Stimulated activated effector memory CD8-positive, alpha-beta T cell treated with anti-CD3 and anti-CD28 coated beads, Interleukin-12 subunit alpha, Interleukin-12 subunit beta, amount 100 ng/mL, for 72 hours (primary cell): Measurements from ENCODE around the gene IRF7.
A peak's percentile ranks its signal among the peaks of the same experiment; 100 is the strongest.
"Not testable (repeated sequence)": the region's sequence is repeated elsewhere in the genome, so short reads cannot be mapped to it uniquely, and the experiment has no call there.

Source experiments
- ATAC-seq: fragments of 150-1000 bp; cut with Tn5 transposase; 2 replicates; pipeline ENCODE4 v1.10.0; 2021
- DNase-seq, 2 donors: peaks; one replicate each; pipeline ENCODE4 v3.0.0; 2021 to 2022; ENCODE audit warnings: low spot score in 2 of 2
- H3K27ac Mint-ChIP-seq: one replicate; pipeline ENCODE4 v1.8.0; 2022; ENCODE audit warnings: mild to moderate bottlenecking, mixed read lengths
- H3K36me3 Mint-ChIP-seq: one replicate; pipeline ENCODE4 v1.8.0; 2022; ENCODE audit warnings: mild to moderate bottlenecking, mixed read lengths
- H3K4me1 Mint-ChIP-seq: one replicate; pipeline ENCODE4 v1.8.0; 2022; ENCODE audit warnings: mixed read lengths
- H3K4me3 Mint-ChIP-seq: one replicate; pipeline ENCODE4 v1.8.0; 2022; ENCODE audit warnings: mild to moderate bottlenecking, mixed read lengths
- H3K9me3 Mint-ChIP-seq: one replicate; pipeline ENCODE4 v1.8.0; 2022; ENCODE audit warnings: mixed read lengths

IRF7 gene

GRCh38 chr11:615504-616319 is at the start of gene IRF7:
IRF7 (minus strand) TSS chr11:615950; CDS start chr11:615364, 586 bp downstream.
- no peaks in the 10 kb centered on the region for H3K9me3 Mint-ChIP-seq
- peaks cover 59% of the 10 kb centered on the region for H3K36me3 Mint-ChIP-seq
- ATAC-seq (peak; percentile 85), DNase-seq (peak; percentile 81 to 96)
- H3K27ac Mint-ChIP-seq, result peak within 1 kb of the TSS; percentile 87
- peak within 1 kb of the TSS; percentile 74 for H3K4me3 Mint-ChIP-seq
- H3K4me1 Mint-ChIP-seq, result peaks cover 41% of the 10 kb centered on the region

GRCh38 chr11:665062-665703 is 49.4 kb upstream of the IRF7 start:
- peak overlapping the region; percentile 40 for H3K27ac Mint-ChIP-seq
- H3K36me3 Mint-ChIP-seq, result peaks cover 49% of the 10 kb centered on the region
- ATAC-seq (no peak), DNase-seq (no peak)
- H3K4me3 Mint-ChIP-seq, result no peak overlapping the region
- H3K4me1 Mint-ChIP-seq, result peaks cover 7% of the 10 kb centered on the region
- no peaks in the 10 kb centered on the region for H3K9me3 Mint-ChIP-seq

- no peaks in the 10 kb centered on the region for H3K9me3 Mint-ChIP-seq
- ATAC-seq (peak; percentile 67), DNase-seq (peak in 1 of 2 donors; percentile 66)
- no peak overlapping the region for H3K4me3 Mint-ChIP-seq
- H3K4me1 Mint-ChIP-seq, result peaks cover 7% of the 10 kb centered on the region
- peak overlapping the region; percentile 50 for H3K27ac Mint-ChIP-seq
- H3K36me3 Mint-ChIP-seq, result peaks cover 57% of the 10 kb centered on the region
These were observed 47.0 kb upstream of the IRF7 start for GRCh38 chr11:662689-663274.

- Mint-ChIP-seq H3K27ac (no peak overlapping the region), H3K9me3 (no peaks in the 10 kb centered on the region), H3K4me1 (peaks cover 7% of the 10 kb centered on the region), H3K36me3 (peaks cover 53% of the 10 kb centered on the region), H3K4me3 (no peak overlapping the region)
- DNase-seq (no peak), ATAC-seq (no peak)
These were observed 45.1 kb upstream of the IRF7 start for GRCh38 chr11:660681-661444.

GRCh38 chr11:660281-660680 is 44.5 kb upstream of the IRF7 start:
- Mint-ChIP-seq H3K4me3 (no peak overlapping the region), H3K36me3 (peaks cover 49% of the 10 kb centered on the region), H3K4me1 (peaks cover 7% of the 10 kb centered on the region), H3K9me3 (no peaks in the 10 kb centered on the region), H3K27ac (no peak overlapping the region)
- DNase-seq (no peak), ATAC-seq (no peak)

DNA sequence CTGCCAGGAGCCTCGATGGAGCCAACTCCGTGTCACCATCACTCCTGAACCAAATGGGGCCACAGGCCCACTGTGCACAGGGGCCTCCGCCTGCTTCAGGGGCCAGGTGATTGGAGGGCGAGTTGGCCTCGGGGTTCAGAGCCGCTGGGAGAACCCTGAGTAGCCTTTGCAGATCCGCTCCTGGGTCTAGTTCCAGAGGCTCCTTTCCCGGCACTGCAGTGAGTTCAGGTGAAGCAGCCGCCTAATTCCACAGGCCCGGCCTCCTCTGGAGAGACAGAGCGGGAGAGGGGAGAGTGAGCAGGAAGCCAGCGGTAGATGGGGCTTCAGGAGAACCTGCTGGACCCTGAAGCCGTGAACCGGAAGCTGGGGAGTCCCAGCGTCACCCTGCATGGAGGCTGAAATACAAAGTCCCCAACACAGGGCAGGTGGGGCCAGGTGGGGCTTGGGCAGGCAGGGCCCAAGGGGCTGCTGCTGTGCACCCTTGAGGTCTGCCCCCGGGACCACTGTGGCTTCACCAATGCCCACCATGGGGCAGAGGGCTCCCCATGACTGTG is 43.9 kb upstream of the IRF7 start:
- DNase-seq (no peak), ATAC-seq (no peak)
- Mint-ChIP-seq H3K9me3 (no peaks in the 10 kb centered on the region), H3K27ac (no peak overlapping the region), H3K4me3 (no peak overlapping the region), H3K4me1 (peaks cover 7% of the 10 kb centered on the region), H3K36me3 (peaks cover 54% of the 10 kb centered on the region)

DNA sequence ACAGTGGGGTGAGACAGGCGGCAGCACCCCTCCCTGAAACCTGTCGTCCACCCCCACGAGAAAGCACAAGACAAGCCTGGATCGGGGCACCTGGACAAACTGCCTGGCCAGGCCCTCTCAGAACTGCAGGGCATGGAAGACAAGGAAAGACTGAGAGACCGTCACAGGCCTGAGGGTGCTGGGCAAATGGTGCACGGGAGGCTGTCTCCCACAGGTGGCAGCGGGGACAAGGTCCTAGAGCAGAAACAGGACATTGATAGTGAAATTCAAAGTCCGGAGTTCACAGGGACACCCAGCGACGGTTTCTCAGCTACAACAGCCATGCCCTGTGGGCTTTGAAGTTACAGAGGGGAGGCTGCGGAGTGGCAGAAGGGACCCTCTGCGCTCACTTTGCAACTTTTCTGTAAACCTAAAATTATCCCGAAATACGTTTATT is 42.0 kb upstream of the IRF7 start:
- ATAC-seq, result no peak
- Mint-ChIP-seq H3K36me3 (peaks cover 53% of the 10 kb centered on the region), H3K9me3 (no peaks in the 10 kb centered on the region), H3K4me1 (peaks cover 4% of the 10 kb centered on the region), H3K4me3 (no peak overlapping the region), H3K27ac (no peak overlapping the region)
- no peak for DNase-seq

DNA sequence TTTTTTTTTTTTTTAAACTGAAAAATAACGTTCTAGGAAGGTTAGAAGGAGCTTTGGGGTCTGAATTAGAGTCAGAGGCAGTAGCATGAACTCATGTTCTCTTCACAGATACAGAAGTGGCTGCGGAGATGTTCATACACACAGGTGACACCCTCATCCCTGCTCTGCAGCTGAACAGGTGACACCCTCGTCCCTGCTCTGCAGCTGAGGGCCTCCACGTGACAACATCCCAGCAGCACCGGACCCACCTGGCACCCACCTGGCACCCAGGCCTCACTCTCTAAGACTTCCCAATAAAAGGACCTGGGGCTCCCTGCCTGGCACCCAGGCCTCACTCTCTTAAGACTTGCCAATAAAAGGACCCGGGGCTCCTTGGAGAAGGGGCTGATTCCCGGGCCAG is 41.1 kb upstream of the IRF7 start:
- H3K4me1 Mint-ChIP-seq, result no peaks in the 10 kb centered on the region
- no peak for ATAC-seq

DNA sequence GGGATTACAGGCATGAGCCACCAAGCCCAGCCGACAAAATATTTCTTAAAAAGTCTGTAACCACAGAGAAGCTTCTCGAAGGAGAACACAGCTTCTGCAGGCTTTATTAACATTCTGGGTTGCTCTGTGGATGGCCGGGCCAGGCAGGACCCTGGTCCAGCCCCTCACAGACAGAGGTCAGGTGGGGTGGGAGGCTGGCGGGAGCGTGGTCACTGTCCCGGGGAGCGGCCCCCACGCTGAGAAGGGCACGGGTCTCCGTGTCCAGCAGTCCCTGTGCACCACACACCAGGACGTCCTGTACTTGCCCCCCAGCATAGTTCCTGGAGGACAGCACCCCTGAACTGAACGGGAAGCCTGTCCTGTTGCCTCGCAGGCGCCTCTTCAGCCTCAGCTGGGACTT is 40.7 kb upstream of the IRF7 start:
- Mint-ChIP-seq H3K27ac (no peak overlapping the region), H3K36me3 (peaks cover 56% of the 10 kb centered on the region), H3K9me3 (no peaks in the 10 kb centered on the region), H3K4me3 (no peak overlapping the region), H3K4me1 (no peaks in the 10 kb centered on the region)
- no peak for DNase-seq
- no peak for ATAC-seq

More for the DNA sequence above, 41.1 kb upstream of the IRF7 start:
- H3K9me3 Mint-ChIP-seq, result no peaks in the 10 kb centered on the region
- DNase-seq, result no peak
- H3K27ac Mint-ChIP-seq, result no peak overlapping the region
- H3K36me3 Mint-ChIP-seq, result peaks cover 54% of the 10 kb centered on the region
- H3K4me3 Mint-ChIP-seq, result no peak overlapping the region

- peaks cover 68% of the 10 kb centered on the region for H3K36me3 Mint-ChIP-seq
- H3K27ac Mint-ChIP-seq, result no peak overlapping the region
- H3K4me1 Mint-ChIP-seq, result no peaks in the 10 kb centered on the region
- ATAC-seq (no peak), DNase-seq (no peak)
- H3K9me3 Mint-ChIP-seq, result no peaks in the 10 kb centered on the region
- H3K4me3 Mint-ChIP-seq, result no peak overlapping the region
These were observed 39.4 kb upstream of the IRF7 start for GRCh38 chr11:655036-655726.

DNA sequence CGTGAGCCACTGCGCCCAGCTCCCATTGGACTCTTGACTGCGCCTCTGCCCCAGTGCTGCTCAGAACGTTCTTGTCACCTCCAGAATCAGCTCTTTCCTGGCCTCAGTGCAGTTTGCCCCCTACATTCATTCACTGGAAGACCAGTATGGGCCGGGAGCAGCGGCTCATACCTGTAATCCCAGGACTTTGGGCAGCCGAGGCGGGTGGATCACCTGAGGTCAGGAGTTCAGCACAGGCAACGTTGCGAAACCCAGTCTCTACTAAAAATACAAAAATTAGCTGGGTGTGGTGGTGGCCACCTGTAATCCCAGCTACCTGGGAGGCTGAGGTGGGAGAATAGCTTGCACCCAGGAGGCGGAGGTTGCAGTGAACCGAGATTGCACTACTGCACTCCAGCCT is 38.7 kb upstream of the IRF7 start:
- H3K9me3 Mint-ChIP-seq, H3K4me3 Mint-ChIP-seq, ATAC-seq, H3K4me1 Mint-ChIP-seq, DNase-seq, H3K27ac Mint-ChIP-seq: not testable (repeated sequence)
- H3K36me3 Mint-ChIP-seq, result peaks cover 73% of the 10 kb centered on the region

DNA sequence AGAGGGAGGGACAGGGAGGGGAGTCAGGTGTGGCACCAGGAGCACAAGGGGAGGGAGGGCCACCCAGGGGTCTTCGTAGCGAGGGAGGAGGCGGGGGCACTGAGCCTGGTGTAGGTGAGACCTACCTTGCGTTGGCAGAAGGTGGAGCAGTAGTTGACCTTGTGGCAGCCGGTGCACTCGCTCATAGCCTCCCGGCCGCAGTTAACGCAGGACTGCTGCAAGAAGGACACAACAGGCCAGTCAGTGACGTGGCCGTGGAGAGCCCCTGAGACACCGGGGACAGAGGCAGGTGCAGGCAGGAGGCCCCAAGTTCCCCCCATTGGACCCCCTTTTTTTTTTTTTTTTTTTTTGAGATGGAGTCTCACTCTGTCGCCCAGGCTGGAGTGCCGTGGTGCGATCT is 38.1 kb upstream of the IRF7 start:
- DNase-seq (no peak), ATAC-seq (peak; percentile 11)
- Mint-ChIP-seq H3K27ac (no peak overlapping the region), H3K9me3 (no peaks in the 10 kb centered on the region), H3K4me1 (no peaks in the 10 kb centered on the region), H3K4me3 (no peak overlapping the region), H3K36me3 (peaks cover 73% of the 10 kb centered on the region)

DNA sequence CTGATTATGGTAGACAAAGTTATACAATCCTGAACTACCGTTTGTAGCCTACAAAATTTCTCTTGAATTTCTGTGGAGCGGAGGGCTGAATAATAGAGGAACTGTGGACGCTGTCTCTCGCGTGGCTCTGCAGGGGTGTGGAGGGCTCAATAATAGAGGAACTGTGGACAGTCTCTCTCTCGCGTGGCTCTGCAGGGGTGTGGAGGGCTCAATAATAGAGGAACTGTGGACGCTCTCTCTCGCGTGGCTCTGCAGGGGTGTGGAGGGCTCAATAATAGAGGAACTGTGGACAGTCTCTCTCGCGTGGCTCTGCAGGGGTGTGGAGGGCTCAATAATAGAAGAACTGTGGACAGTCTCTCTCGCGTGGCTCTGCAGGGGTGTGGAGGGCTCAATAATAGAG is 37.4 kb upstream of the IRF7 start:
- DNase-seq, ATAC-seq, H3K4me3 Mint-ChIP-seq, H3K9me3 Mint-ChIP-seq, H3K4me1 Mint-ChIP-seq: not testable (repeated sequence)
- H3K27ac Mint-ChIP-seq, result peak overlapping the region; percentile 14
- peaks cover 71% of the 10 kb centered on the region for H3K36me3 Mint-ChIP-seq

GRCh38 chr11:650482-650881 is 34.7 kb upstream of the IRF7 start:
- no peak for ATAC-seq
- peaks cover 82% of the 10 kb centered on the region for H3K36me3 Mint-ChIP-seq

More at GRCh38 chr11:650482-650881, 34.7 kb upstream of the IRF7 start:
- Mint-ChIP-seq H3K4me3 (no peak overlapping the region), H3K27ac (no peak overlapping the region), H3K4me1 (no peaks in the 10 kb centered on the region), H3K9me3 (no peaks in the 10 kb centered on the region)
- DNase-seq, result no peak
